Endothelial cell of umbilical vein (primary cell): Measurements from ENCODE around the gene RMDN2.

Source experiments
- EZH2 ChIP-seq: IDR thresholded peaks from 2 replicates; pipeline ENCODE4 v1.6.1; 2012; ENCODE audit warnings: borderline replicate concordance, low read depth, mild to moderate bottlenecking, moderate library complexity, low read length, inconsistent platforms; ENCODE audit not compliant: severe bottlenecking
- FOS ChIP-seq: IDR thresholded peaks from 2 replicates; pipeline ENCODE4 v1.6.1; 2011; ENCODE audit warnings: mild to moderate bottlenecking, low read length, moderate library complexity, borderline replicate concordance; ENCODE audit not compliant: insufficient read depth
- JUN ChIP-seq: IDR thresholded peaks from 2 replicates; pipeline ENCODE4 v1.6.1; 2011; ENCODE audit warnings: borderline replicate concordance, low read depth; ENCODE audit not compliant: insufficient read length, insufficient read depth
- POLR2A ChIP-seq: IDR thresholded peaks from 2 replicates; pipeline ENCODE4 v1.6.1; 2012; ENCODE audit warnings: low read depth, mild to moderate bottlenecking, control low read depth, low read length
- POLR2AphosphoS5 ChIP-seq: IDR thresholded peaks from 2 replicates; pipeline ENCODE4 v1.6.1; 2012; ENCODE audit warnings: low read depth, mild to moderate bottlenecking, control low read depth, low read length, moderate library complexity; ENCODE audit not compliant: insufficient read depth
- TF ChIP-seq, protein P1 (sequence below): IDR thresholded peaks from 2 replicates; pipeline ENCODE4 v1.6.1; 2011; ENCODE audit not compliant: insufficient read depth, insufficient read length
- TF ChIP-seq, protein P2 (sequence below), 2 donors: IDR thresholded peaks; 1 replicate in 1 of 2; 2 replicates in 1 of 2; pipeline ENCODE4 v1.5.1; 2011; ENCODE audit warnings: low read length in 2 of 2, mild to moderate bottlenecking in 2 of 2, moderate library complexity in 2 of 2, control low read depth in 1 of 2, inconsistent platforms in 1 of 2, low read depth in 1 of 2; ENCODE audit not compliant: insufficient read depth in 1 of 2; ENCODE audit errors: extremely low read depth in 1 of 2

DNA sequence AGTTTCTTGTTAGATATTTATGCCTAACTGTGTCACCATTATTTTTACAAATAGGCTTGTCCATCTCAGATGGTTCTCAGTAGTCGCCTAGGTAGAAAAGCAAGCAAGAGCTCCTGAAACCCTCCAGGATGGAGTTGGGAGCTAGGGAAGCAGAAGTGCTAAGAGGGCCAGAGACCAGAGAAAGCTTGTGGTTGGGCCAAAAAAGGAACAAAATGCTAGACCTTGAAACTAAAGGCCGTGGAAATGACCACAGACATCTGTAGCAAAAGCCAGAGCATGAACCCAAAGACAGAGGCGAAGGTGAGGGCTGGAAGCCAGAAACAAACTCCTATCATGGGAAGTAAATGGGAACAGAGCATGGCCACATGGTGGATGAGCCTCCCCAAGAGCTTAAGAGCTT, 29.9 kb upstream of the RMDN2 start:
- TF ChIP-seq, protein P1, sequence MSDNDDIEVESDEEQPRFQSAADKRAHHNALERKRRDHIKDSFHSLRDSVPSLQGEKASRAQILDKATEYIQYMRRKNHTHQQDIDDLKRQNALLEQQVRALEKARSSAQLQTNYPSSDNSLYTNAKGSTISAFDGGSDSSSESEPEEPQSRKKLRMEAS = no peak
- TF ChIP-seq, protein P2, sequence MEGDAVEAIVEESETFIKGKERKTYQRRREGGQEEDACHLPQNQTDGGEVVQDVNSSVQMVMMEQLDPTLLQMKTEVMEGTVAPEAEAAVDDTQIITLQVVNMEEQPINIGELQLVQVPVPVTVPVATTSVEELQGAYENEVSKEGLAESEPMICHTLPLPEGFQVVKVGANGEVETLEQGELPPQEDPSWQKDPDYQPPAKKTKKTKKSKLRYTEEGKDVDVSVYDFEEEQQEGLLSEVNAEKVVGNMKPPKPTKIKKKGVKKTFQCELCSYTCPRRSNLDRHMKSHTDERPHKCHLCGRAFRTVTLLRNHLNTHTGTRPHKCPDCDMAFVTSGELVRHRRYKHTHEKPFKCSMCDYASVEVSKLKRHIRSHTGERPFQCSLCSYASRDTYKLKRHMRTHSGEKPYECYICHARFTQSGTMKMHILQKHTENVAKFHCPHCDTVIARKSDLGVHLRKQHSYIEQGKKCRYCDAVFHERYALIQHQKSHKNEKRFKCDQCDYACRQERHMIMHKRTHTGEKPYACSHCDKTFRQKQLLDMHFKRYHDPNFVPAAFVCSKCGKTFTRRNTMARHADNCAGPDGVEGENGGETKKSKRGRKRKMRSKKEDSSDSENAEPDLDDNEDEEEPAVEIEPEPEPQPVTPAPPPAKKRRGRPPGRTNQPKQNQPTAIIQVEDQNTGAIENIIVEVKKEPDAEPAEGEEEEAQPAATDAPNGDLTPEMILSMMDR (IDR thresholded peaks at IDR 0.05; ENCODE audit: extremely low read depth in 1 of 2, insufficient read depth in 1 of 2, low read depth in 1 of 2, low read length in 2 of 2) = no peak
- TF ChIP-seq POLR2A = no peak
- TF ChIP-seq EZH2 = no peak
- TF ChIP-seq POLR2AphosphoS5 = no peak
- no peak for TF ChIP-seq JUN
- TF ChIP-seq FOS = no peak
